Mesenchymal stem cell (in vitro differentiated cells and primary cell): ENCODE results near the gene HIF3A.

Experiments
- DNase-seq: peaks from one replicate; pipeline ENCODE4 v3.0.0-alpha.2; 2013
- H2AFZ ChIP-seq: one replicate; pipeline ENCODE4 v1.6.1; 2013; ENCODE audit warnings: low read depth, mild to moderate bottlenecking, control low read depth, inconsistent platforms, low read length, moderate library complexity
- H2AK5ac ChIP-seq: 2 replicates; pipeline ENCODE4 v1.6.1; 2013; ENCODE audit warnings: low read length, moderate library complexity, mild to moderate bottlenecking, inconsistent platforms; ENCODE audit not compliant: severe bottlenecking
- H2BK120ac ChIP-seq: one replicate; pipeline ENCODE4 v1.6.1; 2013; ENCODE audit warnings: low read depth, mild to moderate bottlenecking, inconsistent platforms, low read length, moderate library complexity
- H2BK12ac ChIP-seq, 2 experiments: one replicate each; pipeline ENCODE4 v1.6.1; 2013; ENCODE audit warnings: inconsistent platforms in 2 of 2, low read length in 2 of 2, mild to moderate bottlenecking in 2 of 2, moderate library complexity in 2 of 2, control low read depth in 1 of 2
- H2BK15ac ChIP-seq: one replicate; pipeline ENCODE4 v1.6.1; 2013; ENCODE audit warnings: mild to moderate bottlenecking, low read depth, inconsistent platforms; ENCODE audit not compliant: poor library complexity, severe bottlenecking
- H2BK5ac ChIP-seq: 2 replicates; pipeline ENCODE4 v1.6.1; 2013; ENCODE audit warnings: low read depth, mild to moderate bottlenecking, low read length, control low read depth, inconsistent platforms; ENCODE audit not compliant: poor library complexity, severe bottlenecking
- H3K14ac ChIP-seq, 2 experiments: one replicate each; pipeline ENCODE4 v1.6.1; 2013; ENCODE audit warnings: inconsistent platforms in 2 of 2, low read length in 2 of 2, control low read depth in 1 of 2, mild to moderate bottlenecking in 1 of 2, moderate library complexity in 1 of 2
- H3K18ac ChIP-seq, 2 experiments: one replicate each; pipeline ENCODE4 v1.6.1; 2013; ENCODE audit warnings: inconsistent platforms in 2 of 2, low read length in 2 of 2, control low read depth in 1 of 2, low read depth in 1 of 2, mild to moderate bottlenecking in 1 of 2
- H3K23ac ChIP-seq, 2 experiments: one replicate each; pipeline ENCODE4 v1.6.1; 2013; ENCODE audit warnings: inconsistent platforms in 2 of 2, low read length in 2 of 2, mild to moderate bottlenecking in 2 of 2, moderate library complexity in 2 of 2, control low read depth in 1 of 2
- H3K27ac ChIP-seq: 2 replicates; pipeline ENCODE4 v1.5.1; 2013; ENCODE audit warnings: mild to moderate bottlenecking, moderate library complexity, low read length, control low read depth, inconsistent platforms; ENCODE audit not compliant: poor library complexity, severe bottlenecking
- H3K27me3 ChIP-seq, 2 experiments: 2 replicates each; pipeline versions ENCODE4 v1.6.1 to v1.7.0; 2013; ENCODE audit warnings: low read length in 2 of 2, mild to moderate bottlenecking in 2 of 2, moderate library complexity in 2 of 2, control low read depth in 1 of 2, inconsistent platforms in 1 of 2; ENCODE audit not compliant: control insufficient read depth in 1 of 2, insufficient read depth in 1 of 2
- H3K36me3 ChIP-seq, 2 experiments: 2 replicates each; pipeline versions ENCODE4 v1.6.1 to v1.7.0; 2013; ENCODE audit warnings: low read length in 2 of 2, control low read depth in 1 of 2, inconsistent platforms in 1 of 2, low read depth in 1 of 2, mild to moderate bottlenecking in 1 of 2; ENCODE audit not compliant: insufficient read depth in 2 of 2, control insufficient read depth in 1 of 2
- H3K4ac ChIP-seq, 2 experiments: one replicate each; pipeline ENCODE4 v1.6.1; 2013; ENCODE audit warnings: inconsistent platforms in 2 of 2, low read length in 2 of 2, mild to moderate bottlenecking in 2 of 2, moderate library complexity in 2 of 2, control low read depth in 1 of 2, low read depth in 1 of 2
- H3K4me1 ChIP-seq: 2 replicates; pipeline ENCODE4 v1.6.1; 2013; ENCODE audit warnings: low read depth, low read length, control low read depth; ENCODE audit not compliant: control insufficient read depth, insufficient read depth
- H3K4me2 ChIP-seq: 2 replicates; pipeline ENCODE4 v1.6.1; 2013; ENCODE audit warnings: low read length, mild to moderate bottlenecking, inconsistent platforms; ENCODE audit not compliant: poor library complexity, severe bottlenecking
- H3K4me3 ChIP-seq, 2 experiments: 2 replicates each; pipeline versions ENCODE4 v1.5.1 to v1.7.0; 2013; ENCODE audit warnings: low read length in 2 of 2, mild to moderate bottlenecking in 2 of 2, control low read depth in 1 of 2, low read depth in 1 of 2; ENCODE audit not compliant: insufficient read depth in 1 of 2
- H3K79me1 ChIP-seq: replicated peaks from 2 replicates; pipeline ENCODE4 v1.6.1; 2013; ENCODE audit warnings: mild to moderate bottlenecking, control low read depth, low read length, inconsistent platforms; ENCODE audit not compliant: poor library complexity, severe bottlenecking
- H3K9ac ChIP-seq: 2 replicates; pipeline ENCODE4 v1.7.0; 2013; ENCODE audit warnings: mild to moderate bottlenecking, low read length, moderate library complexity
- H3K9me3 ChIP-seq: 2 replicates; pipeline ENCODE4 v1.7.0; 2013; ENCODE audit warnings: mild to moderate bottlenecking, low read length; ENCODE audit not compliant: control insufficient read depth
- H4K8ac ChIP-seq: one replicate; pipeline ENCODE4 v1.6.1; 2013; ENCODE audit warnings: inconsistent platforms, mild to moderate bottlenecking, low read length, moderate library complexity
- H4K91ac ChIP-seq: one replicate; pipeline ENCODE4 v1.6.1; 2013; ENCODE audit warnings: mild to moderate bottlenecking, low read length, inconsistent platforms
- WGBS: methylation state at CpG from one replicate; pipeline ENCODE4 v1.1.7; 2013; ENCODE audit warnings: mixed read lengths; 5-methylcytosine and 5-hydroxymethylcytosine counted together

The HIF3A gene

GRCh38 chr19:46265217-46265828 lies 31.5 kb upstream of the HIF3A start:
- no peaks in the 10 kb centered on the region for H3K36me3 ChIP-seq
- no peak overlapping the region for H3K4me2 ChIP-seq
- H4K8ac ChIP-seq, result no peak overlapping the region
- no peak overlapping the region for H3K9ac ChIP-seq
- H3K18ac ChIP-seq, result no peak overlapping the region
- H3K9me3 ChIP-seq, result no peaks in the 10 kb centered on the region
- peaks cover 10% of the 10 kb centered on the region for H3K4me1 ChIP-seq
- H3K79me1 ChIP-seq, result no peaks in the 10 kb centered on the region
- no peak overlapping the region for H3K4ac ChIP-seq
- peak overlapping the region; percentile 72 for H2BK5ac ChIP-seq
- H2AK5ac ChIP-seq, result peak overlapping the region; percentile 92
- no peak overlapping the region for H2BK12ac ChIP-seq
- H3K27me3 ChIP-seq, result peaks cover 0 to 74% of the 10 kb centered on the region in 2 experiments
- DNase-seq, result peak; percentile 81
- no peak overlapping the region for H3K27ac ChIP-seq
- H3K4me3 ChIP-seq, result no peak overlapping the region
- H2BK15ac ChIP-seq, result no peak overlapping the region
- H2BK120ac ChIP-seq, result no peak overlapping the region
- H4K91ac ChIP-seq, result no peak overlapping the region
- H3K14ac ChIP-seq, result no peak overlapping the region
- 20% methylated on average over 10 of the region's 10 CpGs for WGBS
- H2AFZ ChIP-seq, result no peak overlapping the region
- no peak overlapping the region for H3K23ac ChIP-seq

DNA sequence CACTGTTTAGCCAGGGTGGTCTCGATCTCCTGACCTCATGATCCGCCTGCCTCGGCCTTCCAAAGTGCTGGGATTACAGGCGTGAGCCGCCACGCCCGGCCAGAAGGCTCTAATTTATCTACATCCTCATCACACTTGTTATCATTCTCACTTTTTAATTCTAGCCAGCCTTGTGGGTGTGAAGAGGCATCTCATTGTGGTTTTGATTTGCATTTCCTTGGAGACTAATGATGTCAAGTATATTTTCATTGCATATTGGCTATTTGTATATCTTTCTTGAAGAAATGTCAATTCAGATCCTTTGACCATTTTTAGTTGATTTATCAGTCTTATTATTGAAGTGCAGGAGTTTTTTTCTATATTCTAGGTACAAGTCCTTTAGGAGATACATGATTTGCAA lies 27.7 kb upstream of the HIF3A start:
- Histone ChIP-seq H3K9me3 (no peaks in the 10 kb centered on the region), H3K79me1 (no peaks in the 10 kb centered on the region), H3K4me2 (no peak overlapping the region), H3K14ac (no peak overlapping the region), H2AFZ (no peak overlapping the region), H3K4ac (no peak overlapping the region), H3K9ac (no peak overlapping the region), H4K8ac (no peak overlapping the region), H3K4me3 (no peak overlapping the region), H3K36me3 (no peaks in the 10 kb centered on the region), H2BK15ac (no peak overlapping the region), H2BK5ac (no peak overlapping the region), H3K18ac (no peak overlapping the region), H3K27ac (no peak overlapping the region), H3K27me3 (peaks cover 0 to 48% of the 10 kb centered on the region in 2 experiments), H3K23ac (no peak overlapping the region), H3K4me1 (peaks cover 13% of the 10 kb centered on the region), H2AK5ac (no peak overlapping the region), H2BK120ac (no peak overlapping the region), H4K91ac (no peak overlapping the region), H2BK12ac (no peak overlapping the region)
- no peak for DNase-seq
- WGBS, result no CpG with 5 or more reads among the region's 7 CpGs

GRCh38 chr19:46270521-46271256 lies 26.2 kb upstream of the HIF3A start:
- Histone ChIP-seq H2AK5ac (peak overlapping the region; percentile 88), H2BK5ac (peak overlapping the region; percentile 84), H3K79me1 (no peaks in the 10 kb centered on the region), H3K4me3 (no peak overlapping the region), H3K36me3 (no peaks in the 10 kb centered on the region), H3K4me1 (peaks cover 9% of the 10 kb centered on the region), H3K27ac (peak overlapping the region; percentile 100), H3K4me2 (no peak overlapping the region), H2AFZ (no peak overlapping the region), H2BK120ac (no peak overlapping the region), H3K4ac (no peak overlapping the region), H2BK15ac (no peak overlapping the region), H3K14ac (no peak overlapping the region), H4K91ac (no peak overlapping the region), H3K18ac (no peak overlapping the region), H3K23ac (no peak overlapping the region), H4K8ac (no peak overlapping the region), H3K27me3 (peaks cover 0 to 39% of the 10 kb centered on the region in 2 experiments), H2BK12ac (no peak overlapping the region), H3K9me3 (no peaks in the 10 kb centered on the region), H3K9ac (no peak overlapping the region)
- DNase-seq, result no peak
- WGBS, result 52% methylated on average over 14 of the region's 17 CpGs

DNA sequence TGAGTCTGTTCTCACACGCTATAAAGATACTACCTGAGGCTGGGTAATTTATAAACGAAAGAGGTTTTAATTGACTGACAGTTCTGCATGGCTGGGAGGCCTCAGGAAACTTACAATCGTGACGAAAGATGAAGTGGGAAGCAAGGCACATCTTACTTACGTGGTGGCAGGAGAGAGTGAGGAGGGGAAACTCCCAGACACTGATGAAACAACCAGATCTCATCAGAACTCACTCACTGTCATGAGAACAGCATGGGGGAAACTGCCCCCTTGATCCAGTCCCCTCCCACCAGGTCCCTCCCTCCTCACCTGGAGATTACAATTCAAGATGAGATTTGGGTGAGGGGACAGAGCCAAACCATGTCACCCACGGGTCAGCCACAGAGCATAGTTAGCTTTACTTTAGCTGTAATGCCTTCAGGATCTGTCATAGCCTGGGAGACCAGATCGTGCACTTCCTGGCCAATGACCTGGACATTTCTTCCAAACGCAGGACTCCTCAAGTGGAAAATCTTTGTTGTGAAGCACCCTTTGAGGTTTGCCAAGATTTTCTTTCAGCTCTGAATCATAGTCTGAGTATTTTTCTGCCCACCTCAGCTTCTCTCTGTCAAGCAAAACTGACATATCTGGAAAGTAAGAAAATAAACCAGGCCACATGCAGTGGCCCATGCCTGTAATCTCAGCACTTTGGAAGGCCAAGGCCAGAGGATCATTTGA lies 25.2 kb upstream of the HIF3A start:
- DNase-seq, result peak; percentile 95
- Histone ChIP-seq H2BK12ac (no peak overlapping the region), H4K8ac (no peak overlapping the region), H3K9ac (no peak overlapping the region), H3K23ac (no peak overlapping the region), H2BK5ac (peak overlapping the region; percentile 99), H3K18ac (peak overlapping the region in 1 of 2 experiments; percentile 18), H2BK120ac (no peak overlapping the region), H2BK15ac (no peak overlapping the region), H3K27me3 (peaks cover 0 to 34% of the 10 kb centered on the region in 2 experiments), H3K4me2 (no peak overlapping the region), H3K14ac (no peak overlapping the region), H3K4me1 (peaks cover 9% of the 10 kb centered on the region), H2AFZ (no peak overlapping the region), H3K9me3 (no peaks in the 10 kb centered on the region), H3K4ac (no peak overlapping the region), H3K36me3 (no peaks in the 10 kb centered on the region), H4K91ac (no peak overlapping the region), H3K4me3 (no peak overlapping the region), H3K27ac (peak overlapping the region; percentile 100), H3K79me1 (no peaks in the 10 kb centered on the region), H2AK5ac (peak overlapping the region; percentile 98)
- 34% methylated on average over 7 of the region's 8 CpGs for WGBS
